Liver (tissue), 9 donors: Measurements from ENCODE around the gene MTOR. TPM values are rescaled to one million over a fixed set of nuclear protein-coding genes. Genes with fewer than 3 reads are reported as not detected.

Experiments
- DNase-seq: peaks from one replicate; pipeline ENCODE4 v3.0.0-alpha.2; 2017; ENCODE audit warnings: low spot score
- H3K27ac ChIP-seq, 2 donors: one replicate each; pipeline ENCODE4 v1.7.0; 2013; ENCODE audit warnings: inconsistent platforms in 2 of 2, low read length in 2 of 2, control low read depth in 1 of 2, low read depth in 1 of 2, mild to moderate bottlenecking in 1 of 2
- H3K27me3 ChIP-seq, 4 donors: one replicate each; pipeline versions ENCODE4 v1.6.1 to v1.7.0; 2013; ENCODE audit warnings: low read length in 3 of 4, inconsistent platforms in 1 of 4, mild to moderate bottlenecking in 1 of 4, moderate library complexity in 1 of 4; ENCODE audit not compliant: control insufficient read depth in 4 of 4, insufficient read depth in 4 of 4
- H3K36me3 ChIP-seq, 4 donors: one replicate each; pipeline versions ENCODE4 v1.6.1 to v1.7.0; 2013; ENCODE audit warnings: low read length in 3 of 4, mild to moderate bottlenecking in 3 of 4, low read depth in 1 of 4, moderate library complexity in 1 of 4; ENCODE audit not compliant: control insufficient read depth in 4 of 4, insufficient read depth in 3 of 4
- H3K4me1 ChIP-seq, 4 donors: one replicate each; pipeline versions ENCODE4 v1.6.1 to v1.7.0; 2013; ENCODE audit warnings: low read length in 3 of 4, mild to moderate bottlenecking in 3 of 4, moderate library complexity in 1 of 4; ENCODE audit not compliant: control insufficient read depth in 4 of 4, insufficient read depth in 4 of 4
- H3K4me3 ChIP-seq, 3 donors: one replicate each; pipeline versions ENCODE4 v1.6.1 to v1.7.0; 2013; ENCODE audit warnings: low read length in 3 of 3, control low read depth in 1 of 3, low read depth in 1 of 3, mild to moderate bottlenecking in 1 of 3
- H3K9ac ChIP-seq, 2 donors: one replicate each; pipeline ENCODE4 v1.7.0; 2013; ENCODE audit warnings: low read length in 2 of 2, mild to moderate bottlenecking in 2 of 2, moderate library complexity in 2 of 2, control low read depth in 1 of 2, low read depth in 1 of 2
- H3K9me3 ChIP-seq, 4 donors: one replicate each; pipeline versions ENCODE4 v1.6.1 to v1.7.0; 2013; ENCODE audit warnings: low read length in 3 of 4; ENCODE audit not compliant: control insufficient read depth in 4 of 4
- ATF3 ChIP-seq: IDR thresholded peaks from 2 replicates; pipeline ENCODE4 v1.6.1; 2016; ENCODE audit warnings: antibody characterized with exemption
- CTCF ChIP-seq: fragments of 150-350 bp; IDR thresholded peaks from 2 replicates; pipeline ENCODE4 v1.5.1; 2017; ENCODE audit warnings: improper control_type of control experiment, low read depth, low read length; ENCODE audit not compliant: missing input control
- FOXA1 ChIP-seq: IDR thresholded peaks from 2 replicates; pipeline ENCODE4 v1.6.1; 2016; ENCODE audit warnings: antibody characterized with exemption
- FOXA2 ChIP-seq: IDR thresholded peaks from 2 replicates; pipeline ENCODE4 v1.6.1; 2016; ENCODE audit warnings: antibody characterized with exemption
- GABPA ChIP-seq, 2 donors: IDR thresholded peaks in 1 of 2; conservative IDR thresholded peaks in 1 of 2; 2 replicates each; pipeline ENCODE4 v1.6.1; 2016; ENCODE audit warnings: antibody characterized with exemption in 2 of 2, mild to moderate bottlenecking in 1 of 2, moderate library complexity in 1 of 2
- HNF4A ChIP-seq, 2 donors: conservative IDR thresholded peaks; 2 replicates each; pipeline ENCODE4 v1.6.1; 2016; ENCODE audit warnings: antibody characterized with exemption in 2 of 2, mild to moderate bottlenecking in 2 of 2
- JUND ChIP-seq, 2 donors: IDR thresholded peaks; 2 replicates each; pipeline ENCODE4 v1.6.1; 2016; ENCODE audit warnings: antibody characterized with exemption in 2 of 2
- MAX ChIP-seq: IDR thresholded peaks from 2 replicates; pipeline ENCODE4 v1.6.1; 2016; ENCODE audit warnings: antibody characterized with exemption
- RAD21 ChIP-seq, 2 donors: IDR thresholded peaks; 2 replicates each; pipeline ENCODE4 v1.6.1; 2016; ENCODE audit warnings: antibody characterized with exemption in 2 of 2, mild to moderate bottlenecking in 2 of 2
- REST ChIP-seq: IDR thresholded peaks from 2 replicates; pipeline ENCODE4 v1.6.1; 2016; ENCODE audit warnings: antibody characterized with exemption, mild to moderate bottlenecking
- RXRA ChIP-seq, 2 donors: IDR thresholded peaks; 2 replicates each; pipeline ENCODE4 v1.6.1; 2017 to 2018; ENCODE audit warnings: antibody characterized with exemption in 2 of 2, mild to moderate bottlenecking in 1 of 2
- SP1 ChIP-seq: IDR thresholded peaks from 2 replicates; pipeline ENCODE4 v1.6.1; 2018; ENCODE audit warnings: antibody characterized with exemption, mild to moderate bottlenecking
- YY1 ChIP-seq: IDR thresholded peaks from 2 replicates; pipeline ENCODE4 v1.6.1; 2016; ENCODE audit warnings: antibody characterized with exemption, mild to moderate bottlenecking
- ZBTB33 ChIP-seq: IDR thresholded peaks from 2 replicates; pipeline ENCODE4 v1.6.1; 2016; ENCODE audit warnings: antibody characterized with exemption
- WGBS: extraction: QIAGEN DNeasy Blood & Tissue Kit; methylation state at CpG from one replicate; pipeline ENCODE4 v1.1.7; 2013; 5-methylcytosine and 5-hydroxymethylcytosine counted together
- polyA plus RNA-seq, 2 donors: library from polyadenylated mRNA; stranded (reverse) in 1 of 2; unstranded in 1 of 2; fragments of 200-250 nt in 1 of 2; fragments of >200 nt in 1 of 2; fragmentation: Nextera tagmentation in 1 of 2; extraction: Ambion mirVana in 1 of 2; gene quantifications; one replicate each; pipeline versions ENCODE4 v1.2.1 to v1.2.3, GENCODE V29; 2013 to 2015
- total RNA-seq, 2 donors: library from RNA; depleted of rRNA; stranded (reverse); fragments of >200 nt; gene quantifications; one replicate each; pipeline ENCODE4 v1.2.3, GENCODE V29; 2014
- donor health status: healthy.
- donor health status: healthy.
- donor health status: healthy.
- donor health status: healthy.
- donor health status: healthy.

The MTOR gene
- total and polyA plus RNA-seq, 4 donors, result 11.6 to 45.0 (median 19.9) TPM

GRCh38 chr1:11280719-11281376, 18.5 kb upstream of the MTOR start:
- Histone ChIP-seq H3K27me3 (no peaks in the 10 kb centered on the region), H3K9ac (no peak overlapping the region), H3K9me3 (no peaks in the 10 kb centered on the region), H3K36me3 (peaks cover 0 to 14% (median 7%) of the 10 kb centered on the region in 4 donors), H3K27ac (no peak overlapping the region), H3K4me1 (peaks cover 0 to 5% (median 1%) of the 10 kb centered on the region in 4 donors), H3K4me3 (no peak overlapping the region)
- TF ChIP-seq JUND (IDR thresholded peaks at IDR 0.05) (no peak), YY1 (no peak), SP1 (no peak), FOXA1 (no peak), RAD21 (IDR thresholded peaks at IDR 0.05) (no peak), RXRA (IDR thresholded peaks at IDR 0.05) (no peak), HNF4A (conservative IDR thresholded peaks at IDR 0.05) (no peak), MAX (no peak), ATF3 (no peak), ZBTB33 (no peak), REST (no peak), CTCF (no peak), GABPA (IDR thresholded peaks at IDR 0.05 in 1 of 2, conservative IDR thresholded peaks at IDR 0.05 in 1 of 2) (no peak), FOXA2 (no peak)
- no peak for DNase-seq
- WGBS, result 82% methylated on average over 4 of the region's 4 CpGs

- H3K9me3 ChIP-seq, result no peaks in the 10 kb centered on the region
- no peaks in the 10 kb centered on the region for H3K27me3 ChIP-seq
- no peak overlapping the region for H3K4me3 ChIP-seq
- 98% methylated on average over 1 of the region's 1 CpG for WGBS
- H3K27ac ChIP-seq, result no peak overlapping the region
- no peak overlapping the region for H3K9ac ChIP-seq
- no peak for TF ChIP-seq CTCF
- TF ChIP-seq RAD21 (IDR thresholded peaks at IDR 0.05), result no peak
- no peak for TF ChIP-seq RXRA (IDR thresholded peaks at IDR 0.05)
- TF ChIP-seq GABPA (IDR thresholded peaks at IDR 0.05 in 1 of 2, conservative IDR thresholded peaks at IDR 0.05 in 1 of 2), result no peak
- TF ChIP-seq ATF3, result no peak
- TF ChIP-seq JUND (IDR thresholded peaks at IDR 0.05), result no peak
- TF ChIP-seq MAX, result no peak
- DNase-seq, result no peak
- H3K4me1 ChIP-seq, result peaks cover 0 to 13% (median 13%) of the 10 kb centered on the region in 4 donors
- H3K36me3 ChIP-seq, result peaks cover 0 to 12% (median 3%) of the 10 kb centered on the region in 4 donors
Observed at GRCh38 chr1:11279630-11280029, 17.3 kb upstream of the MTOR start.
